HG02678 (cell line): Measurements from ENCODE around the gene RGS3.

Experiments used
- ATAC-seq: cut with Tn5 transposase; IDR thresholded peaks from one replicate; pipeline ENCODE4 v1.9.1; 2021; ENCODE audit warnings: mild to moderate bottlenecking, moderate library complexity; ENCODE audit not compliant: unreplicated experiment

Gene RGS3

GRCh38 chr9:113464286-113464660 lies 746 bp downstream of the RGS3 start:
- no peak for ATAC-seq

- no peak for ATAC-seq
Observed at GRCh38 chr9:113465599-113466140, 2.1 kb downstream of the RGS3 start.

GRCh38 chr9:113467183-113467582 lies 3.7 kb downstream of the RGS3 start:
- ATAC-seq = no peak

- ATAC-seq = no peak
Observed at GRCh38 chr9:113468716-113469448, 5.4 kb downstream of the RGS3 start.

- no peak for ATAC-seq
Observed at GRCh38 chr9:113471143-113471542, 7.6 kb downstream of the RGS3 start.

GRCh38 chr9:113471566-113471965 lies 8.0 kb downstream of the RGS3 start:
- no peak for ATAC-seq

- ATAC-seq = no peak
Observed at GRCh38 chr9:113472199-113472598, 8.7 kb downstream of the RGS3 start.

GRCh38 chr9:113474360-113475028 lies 11.0 kb downstream of the RGS3 start:
- no peak for ATAC-seq

GRCh38 chr9:113475031-113475430 lies 11.5 kb downstream of the RGS3 start:
- ATAC-seq = no peak

GRCh38 chr9:113475992-113476391 lies 12.5 kb downstream of the RGS3 start:
- ATAC-seq = no peak

- ATAC-seq = no peak
Observed at GRCh38 chr9:113476511-113476916, 13.0 kb downstream of the RGS3 start.

- no peak for ATAC-seq
Observed at GRCh38 chr9:113477058-113477457, 13.5 kb downstream of the RGS3 start.

GRCh38 chr9:113477661-113478060 lies 14.1 kb downstream of the RGS3 start:
- ATAC-seq = no peak

GRCh38 chr9:113479174-113479621 lies 15.7 kb downstream of the RGS3 start:
- ATAC-seq = no peak

GRCh38 chr9:113480612-113481011 lies 17.1 kb downstream of the RGS3 start:
- no peak for ATAC-seq

GRCh38 chr9:113481176-113481787 lies 17.8 kb downstream of the RGS3 start:
- ATAC-seq = no peak

- ATAC-seq = no peak
Observed at GRCh38 chr9:113482341-113482740, 18.8 kb downstream of the RGS3 start.

GRCh38 chr9:113482991-113483675 lies 19.6 kb downstream of the RGS3 start:
- no peak for ATAC-seq

GRCh38 chr9:113483676-113484257 lies 20.2 kb downstream of the RGS3 start:
- no peak for ATAC-seq

GRCh38 chr9:113484258-113484730 lies 20.8 kb downstream of the RGS3 start:
- no peak for ATAC-seq

- no peak for ATAC-seq
Observed at GRCh38 chr9:113485761-113486115, 22.2 kb downstream of the RGS3 start.
